Effector CD4-positive, alpha-beta T cell (primary cell): ENCODE measurements around the gene TTC39C.
"Not testable (repeated sequence)": the region's sequence is repeated elsewhere in the genome, so short reads cannot be mapped to it uniquely, and the experiment has no call there.

Experiments
- DNase-seq: peaks from one replicate; pipeline ENCODE4 v3.0.0-alpha.2; 2020

The TTC39C gene

DNA sequence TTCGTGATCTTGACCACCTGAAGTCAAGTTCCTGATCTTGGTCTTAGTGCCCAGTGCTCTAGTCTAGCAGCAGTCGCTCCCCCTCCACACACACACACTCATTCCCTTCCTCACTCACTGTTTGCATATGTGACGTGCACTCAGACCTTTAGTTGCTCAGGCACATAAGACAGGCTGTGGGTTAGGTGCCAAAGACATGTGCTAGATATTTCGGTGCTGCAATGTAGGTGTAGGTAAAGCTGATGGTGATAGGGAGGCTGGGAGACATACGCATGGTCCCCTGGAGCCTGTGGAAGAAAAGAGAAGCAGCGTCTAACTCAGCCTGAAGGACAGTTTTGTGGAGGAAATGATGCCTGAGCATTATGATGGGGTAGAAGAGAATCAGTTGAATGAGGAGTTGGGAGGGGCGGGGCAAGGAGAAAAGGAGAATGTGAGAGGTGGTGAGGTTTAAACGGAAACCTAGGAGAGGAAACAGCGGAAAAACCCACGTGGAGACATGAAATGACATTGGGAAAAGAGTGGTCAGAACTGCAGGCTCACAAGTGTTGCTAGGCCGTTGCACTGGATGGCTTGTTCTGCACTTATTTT, 3.8 kb downstream of the TTC39C start:
- no peak for DNase-seq

DNA sequence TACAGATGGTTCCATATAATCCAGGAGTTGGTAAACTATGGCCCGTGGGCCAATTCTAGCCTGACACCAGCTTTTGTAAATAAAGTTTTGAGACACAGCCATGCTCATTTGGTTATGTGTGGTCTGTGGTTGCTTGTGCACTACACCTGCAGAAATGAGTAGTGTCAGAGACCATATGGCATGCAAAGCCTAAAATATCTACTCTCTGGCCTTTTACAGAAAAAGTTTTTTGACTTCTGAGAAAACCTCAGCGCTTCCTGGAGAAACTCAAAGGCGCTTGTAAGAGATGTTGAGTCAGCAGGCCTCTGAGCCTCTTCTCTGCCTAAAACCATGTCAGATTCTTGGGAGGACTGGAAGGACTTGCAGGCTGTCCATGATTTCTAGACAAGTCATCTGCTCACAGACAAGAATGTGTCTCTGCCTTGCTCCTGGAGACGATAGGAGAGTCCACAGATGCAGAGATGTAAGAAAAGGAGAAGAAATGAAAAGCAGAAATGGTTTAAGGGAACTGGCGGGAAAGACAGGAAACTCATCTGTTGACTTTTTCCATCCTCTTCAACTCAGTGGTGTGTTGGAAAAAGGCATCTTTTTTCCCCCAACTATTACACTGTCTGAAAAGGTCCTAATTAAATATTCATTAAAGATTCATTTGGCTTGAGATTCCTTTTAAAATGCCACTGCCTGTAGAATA, 5.2 kb downstream of the TTC39C start:
- DNase-seq: peak; percentile 29

DNA sequence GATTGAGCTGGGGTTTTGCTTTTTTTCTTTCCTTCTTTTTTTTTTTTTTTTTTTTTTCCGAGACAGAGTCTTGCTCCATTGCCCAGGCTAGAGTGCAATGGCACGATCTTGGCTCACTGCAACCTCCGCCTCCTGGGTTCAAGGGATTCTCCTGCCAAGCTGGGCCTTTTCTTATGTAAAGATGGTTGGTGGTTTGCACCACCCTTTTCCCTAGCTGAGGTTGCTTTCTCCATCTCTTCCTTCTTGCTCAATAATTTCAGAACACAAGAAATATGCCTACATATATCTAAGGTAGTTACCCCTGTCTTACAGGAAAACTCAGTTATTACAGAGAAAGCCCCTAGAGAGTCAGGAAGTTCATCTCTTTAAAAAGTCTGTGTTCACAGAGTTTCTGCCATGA, 7.0 kb downstream of the TTC39C start:
- DNase-seq: no peak

DNA sequence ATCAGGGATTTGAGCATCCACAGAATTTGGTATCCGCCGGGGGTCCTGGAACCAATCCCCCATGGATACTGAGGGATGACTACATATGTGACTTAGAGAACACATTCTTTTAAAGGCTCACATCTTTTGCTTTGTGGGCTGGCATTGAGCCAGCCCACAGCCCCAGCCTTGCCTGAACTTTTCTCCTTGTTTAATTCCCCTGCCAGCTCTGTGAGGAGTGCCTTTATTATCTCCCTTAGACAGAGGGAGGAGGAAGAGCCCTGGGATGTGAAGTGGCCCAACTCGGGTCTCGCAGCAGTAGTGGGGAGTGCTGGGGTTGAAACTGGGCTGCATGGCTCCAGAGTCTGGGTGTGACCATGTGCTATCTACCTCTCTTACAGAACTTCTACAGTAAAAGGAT, 7.6 kb downstream of the TTC39C start:
- no peak for DNase-seq

DNA sequence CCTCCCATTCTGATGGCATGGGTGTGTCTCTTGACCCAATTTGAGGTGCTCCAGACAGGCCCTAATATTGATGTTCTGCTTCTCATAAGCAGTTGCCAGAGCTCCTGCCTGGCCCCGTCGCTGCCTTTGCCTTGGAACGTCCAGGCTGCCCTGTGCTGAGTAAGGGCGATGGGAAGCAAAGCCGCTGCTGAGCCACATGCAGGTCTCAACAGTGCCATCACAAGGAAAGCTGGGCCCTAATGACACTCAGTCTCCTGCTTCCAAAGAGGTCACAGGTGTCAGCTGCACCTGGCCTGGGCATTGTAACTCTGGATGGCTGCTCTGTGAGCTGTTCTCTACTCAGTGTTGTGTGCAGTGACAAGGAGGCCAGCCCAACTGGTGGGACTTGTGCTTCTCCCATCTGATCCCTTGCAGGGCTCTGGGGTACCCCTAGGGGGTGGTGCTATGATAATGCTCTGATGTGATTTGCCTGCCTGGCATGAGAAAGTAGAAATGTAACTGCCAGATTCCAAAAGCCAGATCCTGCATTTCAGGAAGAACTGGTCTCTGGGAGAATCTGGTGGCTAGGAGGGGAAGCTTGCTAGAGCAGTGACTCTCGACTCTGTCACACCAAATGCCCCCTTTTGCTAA, 8.7 kb downstream of the TTC39C start:
- no peak for DNase-seq

DNA sequence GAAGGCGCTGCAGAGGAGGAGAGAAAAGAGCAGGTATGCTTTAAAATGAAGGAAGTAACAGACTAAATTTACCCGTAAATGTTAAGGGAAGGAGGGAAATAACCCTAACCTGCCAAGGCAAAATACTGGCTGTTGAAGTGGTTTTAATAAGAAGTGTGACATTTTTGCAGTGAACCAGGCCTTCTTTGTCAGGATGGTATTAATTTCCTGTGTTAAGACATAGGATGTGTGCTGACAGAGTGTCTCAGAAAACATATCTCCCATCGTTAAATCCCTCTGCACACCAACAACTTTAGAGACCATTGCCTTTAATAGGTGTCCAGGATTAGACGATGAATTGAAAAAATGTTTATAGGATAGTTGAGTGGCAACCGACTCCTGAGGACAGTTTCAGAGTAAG, 9.9 kb downstream of the TTC39C start:
- DNase-seq: no peak

DNA sequence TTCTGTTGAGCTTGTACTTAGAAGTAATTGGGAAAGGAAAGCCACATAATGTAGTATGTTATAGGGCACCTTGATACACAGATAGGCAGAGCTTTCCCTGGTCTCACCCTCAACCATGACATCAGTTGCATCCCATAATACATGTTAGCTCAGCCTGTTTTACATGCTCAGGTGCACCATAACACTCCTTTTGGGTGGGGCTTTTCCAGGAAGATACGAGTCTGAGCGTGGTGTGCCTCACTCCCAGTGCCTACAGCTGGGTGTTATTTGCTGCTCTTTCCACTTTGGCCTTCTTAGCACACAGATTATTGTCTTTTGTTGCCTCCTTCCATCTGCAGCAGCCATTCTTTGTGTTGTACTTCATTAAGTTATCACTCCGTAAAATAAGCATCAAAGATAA, 11.9 kb downstream of the TTC39C start:
- no peak for DNase-seq

DNA sequence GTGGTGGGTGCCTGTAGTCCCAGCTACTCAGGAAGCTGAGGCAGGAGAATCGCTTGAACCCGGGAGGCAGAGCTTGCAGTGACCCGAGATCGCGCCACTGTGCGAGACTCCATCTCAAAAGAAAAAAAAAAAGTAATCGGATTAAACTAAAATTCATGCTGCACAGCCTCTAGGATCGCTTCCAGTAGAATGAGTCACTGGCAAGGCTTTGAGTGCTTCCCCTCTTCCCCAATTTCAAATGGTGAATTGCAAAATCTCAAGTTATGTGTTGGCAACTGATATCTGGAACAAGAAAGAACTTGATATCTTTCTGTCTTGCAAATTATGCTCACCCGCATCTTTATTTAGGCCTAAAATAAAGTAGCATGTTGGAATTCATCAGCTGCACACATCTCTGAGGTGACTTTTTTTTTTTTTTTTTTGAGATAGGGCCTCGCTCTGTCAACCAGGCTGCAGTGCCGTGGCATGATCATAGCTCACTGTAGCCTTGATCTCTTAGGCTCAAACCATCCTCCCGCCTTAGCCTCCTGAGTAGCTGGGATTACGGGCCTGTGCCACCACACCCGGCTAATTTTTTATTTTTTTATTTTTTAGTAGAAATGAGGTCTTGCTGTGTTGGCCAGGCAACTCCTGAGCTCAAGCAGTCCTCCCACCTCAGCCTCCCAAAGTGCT, 12.7 kb downstream of the TTC39C start:
- no peak for DNase-seq

DNA sequence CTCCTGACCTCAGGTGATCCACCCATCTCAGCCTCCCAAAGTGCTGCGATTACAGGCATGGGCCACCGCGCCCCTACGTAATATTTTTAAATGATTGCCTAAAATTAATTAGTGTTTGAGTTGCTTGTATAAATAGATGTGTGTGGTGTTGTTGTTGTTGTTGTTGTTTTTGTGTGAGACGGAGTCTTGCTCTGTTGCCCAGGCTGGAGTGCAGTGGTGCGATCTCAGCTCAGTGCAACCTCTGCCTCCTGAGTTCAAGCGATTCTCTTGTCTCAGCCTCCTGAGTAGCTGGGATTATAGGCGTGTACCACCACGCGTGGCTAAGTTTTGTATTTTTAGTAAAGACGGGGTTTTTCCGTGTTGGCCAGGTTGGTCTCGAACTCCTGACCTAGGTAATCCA, 14.4 kb downstream of the TTC39C start:
- DNase-seq: not testable (repeated sequence)

DNA sequence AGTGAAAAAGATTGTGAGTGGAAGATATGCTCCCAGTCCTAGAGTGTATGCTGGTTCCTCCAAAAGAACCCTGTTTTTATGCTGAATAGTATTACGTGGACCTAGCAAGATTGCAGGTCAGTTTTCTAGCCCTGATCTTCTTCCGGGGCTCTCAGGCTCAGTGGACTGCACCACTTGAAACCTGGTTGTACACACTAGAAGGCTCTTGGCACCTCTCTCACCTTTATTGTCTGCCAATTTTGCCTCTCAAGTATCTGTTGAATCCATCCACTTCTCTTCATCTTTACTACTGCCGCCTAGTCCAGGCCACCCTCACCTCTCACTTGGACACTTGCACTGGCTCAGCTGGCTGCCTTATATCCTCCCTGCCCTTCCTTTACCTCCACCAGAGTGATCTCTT, 16.8 kb downstream of the TTC39C start:
- DNase-seq: no peak

DNA sequence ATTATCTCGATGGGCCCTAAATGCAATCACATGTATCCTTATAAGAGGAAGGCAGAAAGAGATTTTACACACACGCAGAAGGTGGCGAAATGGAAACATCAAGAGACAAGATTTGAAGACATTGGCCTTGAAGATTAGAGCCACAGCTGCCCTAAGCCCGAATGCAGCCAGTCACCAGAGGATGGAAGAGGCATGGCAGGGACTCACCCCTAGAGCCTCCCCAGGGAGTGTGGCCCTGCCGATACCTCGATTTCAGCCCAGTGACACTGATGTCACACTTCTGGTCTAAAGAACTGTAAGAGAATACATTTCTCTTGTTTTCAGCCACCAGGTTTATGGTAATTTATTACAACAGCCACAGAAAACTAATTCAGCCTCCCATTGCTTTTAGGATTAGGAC, 17.4 kb downstream of the TTC39C start:
- DNase-seq: no peak

DNA sequence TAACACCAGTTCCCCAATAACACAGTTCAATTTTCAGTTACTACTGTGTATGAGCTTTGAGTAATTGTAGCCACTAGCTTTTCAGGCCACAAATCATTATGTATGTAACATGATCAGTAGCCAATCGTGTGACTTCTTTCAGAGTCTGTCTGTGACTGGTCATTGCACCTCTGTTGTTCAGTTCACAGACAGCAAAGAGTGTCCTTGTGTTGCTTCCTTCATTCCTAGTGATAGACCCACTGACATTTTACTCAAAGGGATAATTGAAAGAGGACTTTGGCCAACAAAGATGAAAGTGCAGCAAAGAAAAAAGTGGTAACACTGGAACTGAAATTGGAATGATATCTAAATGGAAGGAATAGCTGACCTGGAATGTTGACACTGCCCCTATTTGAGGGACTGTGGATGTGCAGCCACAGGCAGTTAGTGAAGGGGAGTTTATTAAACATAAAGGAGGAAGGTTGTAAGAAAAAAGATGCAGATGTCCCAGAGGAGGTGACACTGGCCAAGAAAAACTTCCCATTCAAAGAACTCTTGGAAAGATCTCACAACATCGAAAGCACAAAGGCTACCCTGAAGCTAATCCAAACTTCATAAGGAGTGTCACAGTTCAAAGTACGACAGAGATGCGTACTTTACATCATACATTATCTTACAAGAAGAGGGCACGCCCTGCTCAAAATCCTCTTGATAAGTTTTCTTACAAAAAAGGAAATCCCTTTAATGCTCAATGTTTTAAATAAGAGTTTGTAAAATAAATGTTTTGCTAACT, 19.3 kb downstream of the TTC39C start:
- DNase-seq: no peak

DNA sequence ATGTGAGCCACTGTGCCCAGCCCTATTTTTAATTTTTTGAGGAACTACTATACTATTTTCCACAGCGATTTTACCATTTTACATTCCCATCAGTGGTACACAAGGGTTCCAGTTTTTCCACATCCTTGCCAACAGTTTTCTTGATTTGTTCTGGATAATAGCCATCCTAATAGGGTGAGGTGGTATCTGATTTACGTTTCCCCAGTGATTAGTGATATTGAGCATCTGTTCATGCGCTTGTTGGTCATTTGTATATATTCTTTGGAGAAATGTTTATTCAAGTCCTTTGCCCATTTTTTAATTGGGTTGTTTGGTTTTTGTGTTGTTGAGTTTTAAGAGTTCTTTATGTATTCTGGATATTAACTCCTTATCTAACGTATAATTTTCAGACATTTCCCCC, 20.8 kb downstream of the TTC39C start:
- no peak for DNase-seq

DNA sequence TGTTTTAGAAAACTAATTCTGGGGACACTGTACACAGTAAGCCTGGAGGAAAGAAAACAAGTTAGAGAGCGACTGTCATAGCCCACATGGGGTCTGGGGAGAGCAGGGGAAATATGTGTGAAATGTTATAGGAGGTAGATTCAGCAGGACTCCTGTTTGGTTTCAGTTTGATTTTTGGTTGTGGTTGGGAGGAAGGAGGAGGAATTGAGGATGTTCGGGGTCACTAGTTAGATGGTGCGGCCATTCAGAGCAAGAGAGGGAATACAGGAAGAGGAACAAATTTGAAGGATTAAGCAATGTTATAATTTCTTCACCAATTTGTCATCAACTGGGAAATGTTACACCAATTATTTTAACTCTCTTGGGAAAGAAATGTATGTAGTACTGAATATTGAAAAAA, 25.1 kb downstream of the TTC39C start:
- no peak for DNase-seq

DNA sequence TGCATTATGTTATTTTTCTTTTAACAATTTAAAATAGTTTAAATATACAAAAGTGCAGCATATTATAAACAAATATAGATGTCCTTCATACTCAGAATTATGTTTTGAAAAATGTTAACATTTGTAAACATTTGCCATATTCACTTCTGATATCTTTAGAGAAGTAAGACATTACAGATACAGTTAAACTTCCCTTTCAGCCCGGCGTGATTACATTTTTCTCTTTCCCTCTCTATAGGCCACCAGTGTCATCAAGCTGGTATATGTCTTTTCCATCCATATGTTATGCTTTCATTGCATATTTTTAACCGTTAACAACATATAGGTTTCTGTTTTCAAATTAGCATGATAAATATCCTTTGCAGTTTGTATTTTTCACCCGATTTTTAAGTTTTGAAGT, 27.1 kb downstream of the TTC39C start:
- no peak for DNase-seq

DNA sequence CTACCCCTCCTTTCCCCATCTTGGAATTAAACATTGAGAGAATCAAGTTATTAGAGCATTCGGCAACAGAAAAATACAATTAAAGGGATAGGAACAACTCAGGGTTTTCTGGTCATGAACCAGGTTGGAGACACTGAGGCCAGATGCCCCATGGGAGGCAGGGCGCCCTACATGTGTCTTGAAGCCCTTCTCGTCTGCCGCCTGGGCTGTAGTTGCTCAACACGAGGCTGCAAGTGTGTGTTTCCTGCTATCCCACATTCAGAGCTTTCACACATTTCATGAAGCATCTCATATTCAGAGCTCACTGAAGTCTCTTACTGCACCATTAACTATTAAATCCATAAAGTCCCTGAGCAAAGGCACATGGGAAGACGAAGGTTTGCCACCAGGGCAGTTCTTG, 28.8 kb downstream of the TTC39C start:
- no peak for DNase-seq

DNA sequence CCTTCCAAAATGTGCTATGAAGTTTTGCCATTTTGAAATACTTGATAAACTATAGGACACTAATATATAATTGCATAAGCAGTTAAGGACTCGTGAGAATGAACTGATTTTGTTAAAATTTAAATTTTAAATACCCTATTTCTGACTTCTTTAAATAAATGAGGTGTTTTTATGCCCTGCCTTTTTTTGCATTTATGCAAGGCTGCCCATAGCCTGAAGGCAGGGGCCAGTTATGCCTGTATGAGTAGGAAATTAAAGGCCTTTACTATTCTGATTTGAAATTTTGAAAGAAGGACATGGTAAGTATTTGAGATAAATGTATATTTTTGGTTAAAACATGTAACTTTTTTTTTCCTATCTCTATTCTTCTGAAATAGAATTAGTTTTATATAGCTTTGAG, 33.7 kb downstream of the TTC39C start:
- DNase-seq: no peak

DNA sequence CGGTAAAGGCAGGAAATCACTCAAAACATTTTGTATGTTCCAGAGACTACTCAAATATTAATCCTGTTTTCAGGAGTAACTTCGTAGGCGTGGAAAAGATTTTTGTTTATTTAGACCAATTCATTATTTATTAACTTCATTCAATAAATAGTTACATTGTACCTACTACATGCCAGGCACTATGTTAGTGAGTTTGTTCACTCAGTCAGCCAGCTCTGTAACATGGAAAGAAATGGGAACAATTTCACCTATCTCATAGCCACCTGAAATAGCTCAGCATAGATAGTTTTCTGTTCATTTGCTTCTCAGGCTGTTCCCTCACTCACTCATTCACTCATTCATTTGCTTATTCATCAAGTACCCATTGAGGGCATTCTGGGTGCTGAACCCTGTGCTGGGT, 34.6 kb downstream of the TTC39C start:
- no peak for DNase-seq

DNA sequence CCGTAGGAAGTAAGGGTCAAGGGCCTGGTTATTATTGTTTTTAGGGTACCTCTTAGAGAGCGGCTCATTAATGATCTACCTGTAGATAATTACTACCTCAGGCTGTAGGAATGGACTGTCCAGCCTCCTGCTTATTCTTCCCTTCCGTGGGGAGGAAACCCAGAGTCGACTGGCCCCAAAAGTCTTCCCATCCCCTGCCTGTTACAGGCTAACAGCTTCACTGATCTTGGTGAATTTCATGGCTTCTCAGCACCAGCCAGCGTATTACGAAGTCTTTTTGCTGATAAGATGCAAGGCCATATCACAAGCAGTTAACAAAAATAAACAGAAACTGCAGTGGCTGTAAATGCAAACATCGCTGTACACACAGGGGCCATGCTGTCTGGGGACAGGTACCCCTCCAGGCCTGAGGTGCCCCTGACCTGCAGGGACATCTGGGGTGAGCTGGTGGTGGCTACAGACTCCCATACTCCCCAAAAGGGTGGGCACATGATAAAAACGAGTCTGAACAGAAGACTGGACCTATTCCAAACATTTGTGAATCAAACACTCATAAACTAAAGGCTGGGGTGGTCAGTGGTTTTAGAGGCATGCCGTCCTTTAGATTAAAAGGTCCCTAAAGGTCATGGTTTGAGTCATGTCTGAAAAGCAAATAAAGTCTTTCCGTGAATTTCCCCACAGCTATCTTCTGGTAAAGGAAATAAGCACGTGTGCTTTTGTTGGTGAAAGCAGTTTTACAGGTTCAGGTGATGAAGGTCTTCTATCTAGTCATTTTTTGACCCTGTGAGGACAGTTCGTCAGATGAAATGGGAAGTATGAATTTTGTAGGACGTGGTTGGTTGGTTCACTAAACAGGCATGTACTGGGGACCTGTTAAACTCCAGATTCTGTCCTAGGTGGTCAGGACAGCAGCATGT, 36.7 kb downstream of the TTC39C start:
- DNase-seq: no peak

DNA sequence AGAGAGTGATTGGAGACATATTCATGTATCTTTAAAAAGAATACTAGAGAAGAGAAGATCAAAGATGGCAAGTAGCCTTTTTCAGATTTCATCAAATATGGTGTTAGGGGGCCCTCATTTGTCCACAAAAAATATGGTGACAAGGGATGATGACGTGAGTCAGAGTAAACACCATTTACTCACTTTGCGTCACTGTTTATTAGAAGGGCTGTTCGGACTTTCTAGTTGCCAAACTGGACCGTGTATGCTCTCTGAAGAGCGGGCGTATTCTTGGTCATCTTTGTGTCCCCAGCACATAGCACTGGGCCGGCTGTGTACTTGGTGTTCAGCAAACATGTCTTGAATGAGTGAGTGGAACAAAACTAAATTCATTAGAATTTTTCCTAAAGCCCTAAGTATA, 37.5 kb downstream of the TTC39C start:
- no peak for DNase-seq

DNA sequence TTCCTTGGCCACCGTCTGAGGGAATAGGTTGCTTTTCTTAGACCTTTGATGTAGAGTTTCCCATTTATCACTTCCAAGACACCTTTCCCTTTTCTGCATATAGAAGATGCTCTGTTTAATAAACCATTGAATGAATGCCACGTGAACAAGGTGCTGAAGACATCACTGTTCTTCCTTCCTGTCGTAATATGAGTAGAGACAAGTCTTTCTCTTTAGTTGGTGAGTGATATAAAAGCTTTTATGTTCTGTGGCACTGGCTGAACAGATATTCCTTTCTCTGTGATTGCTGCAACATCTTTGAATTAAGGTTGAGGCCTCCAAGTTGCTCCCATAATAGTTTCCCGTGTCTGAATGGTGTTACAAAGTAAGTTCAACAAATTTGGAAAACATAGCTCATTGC, 38.7 kb downstream of the TTC39C start:
- no peak for DNase-seq

DNA sequence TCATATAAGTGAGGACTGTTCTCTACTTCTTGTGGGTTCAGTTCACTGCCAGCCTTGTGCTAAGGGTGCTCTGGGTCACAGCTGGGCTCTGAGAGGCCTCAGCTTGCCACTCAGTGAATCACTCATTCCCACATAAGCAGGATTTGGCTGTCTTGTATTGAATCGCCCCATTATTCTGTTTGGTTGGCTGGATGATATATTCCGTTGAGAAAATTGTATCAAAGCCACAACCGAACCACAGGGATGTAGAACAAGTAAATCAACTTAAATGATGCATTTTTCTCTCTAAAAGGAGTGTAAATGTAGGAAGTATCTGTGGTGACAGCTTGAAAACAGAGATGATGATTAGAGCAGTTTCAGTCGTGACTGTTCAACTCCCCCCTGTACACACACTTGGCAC, 39.6 kb downstream of the TTC39C start:
- peak; percentile 11 for DNase-seq
